DND-41 (cell line): ENCODE measurements around the gene RCBTB1.

ENCODE experiments used
- ATAC-seq: fragments of 200-7000 bp; cut with Tn5 transposase; 3 replicates; pipeline ENCODE4 v1.9.1; 2021; ENCODE audit warnings: low read depth; ENCODE audit not compliant: insufficient read depth
- DNase-seq: peaks from one replicate; pipeline ENCODE4 v3.0.0-alpha.2; 2020
- H2AFZ ChIP-seq: 2 replicates; pipeline ENCODE4 v1.6.0; 2012; ENCODE audit warnings: low read depth, low read length
- H3K27ac ChIP-seq: 2 replicates; pipeline ENCODE4 v1.5.1; 2012; ENCODE audit warnings: low read length, inconsistent platforms
- H3K27me3 ChIP-seq: fragments of 200-600 bp; sonication (generic); 2 replicates; pipeline ENCODE4 v1.6.0; 2012; ENCODE audit warnings: low read length, mild to moderate bottlenecking, inconsistent platforms; ENCODE audit not compliant: insufficient read depth, poor library complexity
- H3K36me3 ChIP-seq: 2 replicates; pipeline ENCODE4 v1.5.1; 2012; ENCODE audit warnings: low read length, inconsistent platforms; ENCODE audit not compliant: insufficient read depth
- H3K4me1 ChIP-seq: 2 replicates; pipeline ENCODE4 v1.5.1; 2012; ENCODE audit warnings: mild to moderate bottlenecking, low read length; ENCODE audit not compliant: insufficient read depth
- H3K4me2 ChIP-seq: 2 replicates; pipeline ENCODE4 v1.6.0; 2012; ENCODE audit warnings: mild to moderate bottlenecking, moderate library complexity, low read length, inconsistent platforms; ENCODE audit not compliant: insufficient read depth
- H3K4me3 ChIP-seq, 2 experiments: fragments of 200-600 bp in 1 of 2; shearing (Covaris generic) in 1 of 2; 2 replicates each; pipeline ENCODE4 v1.5.1; 2012 to 2016; ENCODE audit warnings: inconsistent platforms in 2 of 2, low read length in 2 of 2, mild to moderate bottlenecking in 2 of 2, low read depth in 1 of 2, moderate library complexity in 1 of 2
- H3K79me2 ChIP-seq: 2 replicates; pipeline ENCODE4 v1.6.0; 2012; ENCODE audit warnings: low read length, inconsistent platforms; ENCODE audit not compliant: insufficient read depth
- H3K9ac ChIP-seq: 2 replicates; pipeline ENCODE4 v1.6.0; 2012; ENCODE audit warnings: low read depth, mild to moderate bottlenecking, inconsistent platforms, low read length, moderate library complexity
- H3K9me3 ChIP-seq: 2 replicates; pipeline ENCODE4 v1.5.1; 2012; ENCODE audit warnings: low read length, moderate library complexity, mild to moderate bottlenecking, inconsistent platforms; ENCODE audit not compliant: insufficient read depth, severe bottlenecking
- H4K20me1 ChIP-seq: 2 replicates; pipeline ENCODE4 v1.6.0; 2012; ENCODE audit warnings: low read length; ENCODE audit not compliant: insufficient read depth
- EZH2 ChIP-seq: IDR thresholded peaks from 3 replicates; pipeline ENCODE4 v1.6.1; 2012; ENCODE audit warnings: borderline replicate concordance, low read depth, mild to moderate bottlenecking, moderate library complexity, low read length, inconsistent platforms; ENCODE audit not compliant: severe bottlenecking
- TF ChIP-seq, protein P1 (sequence below): IDR thresholded peaks from 2 replicates; pipeline ENCODE4 v1.5.1; 2012; ENCODE audit warnings: borderline replicate concordance, low read length, moderate library complexity, mild to moderate bottlenecking; ENCODE audit not compliant: poor library complexity, severe bottlenecking; ENCODE audit errors: extremely low read depth

RCBTB1 gene

DNA sequence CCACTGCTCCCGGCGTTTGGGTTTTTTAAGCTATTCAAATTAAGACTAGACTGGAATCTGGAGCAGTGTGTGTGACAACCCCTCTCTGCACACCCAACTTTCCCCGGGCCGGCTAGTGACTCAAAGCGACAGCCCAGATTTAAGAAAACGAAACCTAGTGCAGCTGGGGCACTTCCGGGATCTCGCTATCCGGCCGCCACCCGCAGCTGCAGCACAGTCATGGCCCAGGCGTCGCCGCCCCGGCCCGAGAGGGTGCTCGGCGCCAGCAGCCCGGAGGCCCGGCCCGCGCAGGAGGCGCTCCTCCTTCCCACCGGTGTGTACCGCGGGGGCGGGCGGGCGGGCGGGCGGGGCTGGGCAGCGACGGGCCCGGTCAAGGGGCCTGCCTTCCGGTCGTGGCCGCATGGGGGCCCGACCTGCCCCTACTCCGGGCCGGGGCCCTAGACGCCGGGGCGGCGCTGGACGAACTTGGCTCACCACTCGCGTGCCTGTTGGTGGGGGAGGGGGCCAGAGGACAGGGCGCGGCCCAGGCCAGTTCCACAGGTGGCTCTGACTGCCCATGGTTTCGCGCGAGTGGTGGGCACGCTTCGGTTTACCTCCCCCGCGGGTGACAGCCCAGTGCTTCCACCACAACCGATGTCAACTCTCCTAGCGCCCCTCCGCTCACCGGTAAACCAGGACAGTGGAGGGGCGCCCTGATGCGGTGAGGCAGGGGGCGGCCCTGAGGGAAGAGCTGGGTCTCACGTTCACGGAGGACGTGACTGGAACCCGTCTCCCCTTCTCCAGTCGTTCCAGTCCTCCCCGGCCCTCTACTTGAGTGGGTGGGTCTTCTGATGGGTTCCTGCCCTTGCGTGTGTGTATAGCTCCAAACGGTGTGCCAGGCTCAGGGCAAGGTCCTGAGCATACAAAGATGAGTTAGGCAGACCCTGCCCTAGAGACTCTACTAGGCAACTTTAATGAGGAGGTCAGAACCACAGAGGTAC, 89.3 kb downstream of the RCBTB1 start, which contains the start of gene PHF11:
Gene PHF11, plus strand, starts transcription at position 171 of the 980 bp plus-strand sequence. Its CDS starts 49 bp downstream, at position 220.
- peak; percentile 87 for ATAC-seq
- H3K9ac ChIP-seq: peak within 1 kb of the TSS; percentile 60
- H3K9me3 ChIP-seq: no peaks in the 10 kb centered on the region
- H4K20me1 ChIP-seq: no peaks in the 10 kb centered on the region
- H3K27me3 ChIP-seq: no peaks in the 10 kb centered on the region
- peaks cover 12% of the 10 kb centered on the region for H3K79me2 ChIP-seq
- H3K4me3 ChIP-seq: peak within 1 kb of the TSS; percentile 66 to 71
- peak within 1 kb of the TSS; percentile 85 for H2AFZ ChIP-seq
- H3K27ac ChIP-seq: peak within 1 kb of the TSS; percentile 83
- peak within 1 kb of the TSS; percentile 91 for H3K4me2 ChIP-seq
- peak; percentile 90 for DNase-seq
- H3K36me3 ChIP-seq: peaks cover 29% of the 10 kb centered on the region
- TF ChIP-seq, protein P1, sequence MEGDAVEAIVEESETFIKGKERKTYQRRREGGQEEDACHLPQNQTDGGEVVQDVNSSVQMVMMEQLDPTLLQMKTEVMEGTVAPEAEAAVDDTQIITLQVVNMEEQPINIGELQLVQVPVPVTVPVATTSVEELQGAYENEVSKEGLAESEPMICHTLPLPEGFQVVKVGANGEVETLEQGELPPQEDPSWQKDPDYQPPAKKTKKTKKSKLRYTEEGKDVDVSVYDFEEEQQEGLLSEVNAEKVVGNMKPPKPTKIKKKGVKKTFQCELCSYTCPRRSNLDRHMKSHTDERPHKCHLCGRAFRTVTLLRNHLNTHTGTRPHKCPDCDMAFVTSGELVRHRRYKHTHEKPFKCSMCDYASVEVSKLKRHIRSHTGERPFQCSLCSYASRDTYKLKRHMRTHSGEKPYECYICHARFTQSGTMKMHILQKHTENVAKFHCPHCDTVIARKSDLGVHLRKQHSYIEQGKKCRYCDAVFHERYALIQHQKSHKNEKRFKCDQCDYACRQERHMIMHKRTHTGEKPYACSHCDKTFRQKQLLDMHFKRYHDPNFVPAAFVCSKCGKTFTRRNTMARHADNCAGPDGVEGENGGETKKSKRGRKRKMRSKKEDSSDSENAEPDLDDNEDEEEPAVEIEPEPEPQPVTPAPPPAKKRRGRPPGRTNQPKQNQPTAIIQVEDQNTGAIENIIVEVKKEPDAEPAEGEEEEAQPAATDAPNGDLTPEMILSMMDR: peak; percentile 28
- no peak for TF ChIP-seq EZH2
- H3K4me1 ChIP-seq: peaks cover 38% of the 10 kb centered on the region

DNA sequence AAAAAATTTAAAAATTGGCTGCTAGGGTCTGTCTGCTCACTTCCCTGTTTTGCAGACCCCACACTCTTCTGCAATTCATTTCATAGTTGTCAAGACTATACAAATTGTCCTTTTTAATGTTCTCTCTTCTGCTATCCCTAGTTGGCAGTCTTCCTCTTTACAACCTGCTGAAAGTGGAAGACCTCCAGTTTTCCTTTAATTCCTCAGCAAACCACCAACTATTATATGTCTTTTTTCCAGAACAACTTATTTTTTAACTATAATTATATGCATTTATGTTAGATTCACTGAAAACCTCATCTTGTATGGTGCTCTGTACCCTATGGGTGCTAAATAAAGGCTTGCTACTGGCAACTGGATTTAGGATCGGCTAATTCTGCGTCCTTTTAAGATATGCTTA, 90.7 kb downstream of the RCBTB1 start:
- Histone ChIP-seq H3K9ac (peak overlapping the region; percentile 60), H4K20me1 (no peaks in the 10 kb centered on the region), H3K79me2 (peaks cover 12% of the 10 kb centered on the region), H3K4me3 (peak overlapping the region; percentile 66 to 71; a peak in 3 of 4 replicates), H3K36me3 (peaks cover 26% of the 10 kb centered on the region), H2AFZ (peak overlapping the region; percentile 85), H3K9me3 (no peaks in the 10 kb centered on the region), H3K4me2 (peak overlapping the region; percentile 91), H3K27ac (peak overlapping the region; percentile 53), H3K27me3 (no peaks in the 10 kb centered on the region), H3K4me1 (peaks cover 38% of the 10 kb centered on the region)
- ATAC-seq (no peak), DNase-seq (no peak)
- no peak for TF ChIP-seq EZH2
- TF ChIP-seq, protein P1: peak; percentile 45

DNA sequence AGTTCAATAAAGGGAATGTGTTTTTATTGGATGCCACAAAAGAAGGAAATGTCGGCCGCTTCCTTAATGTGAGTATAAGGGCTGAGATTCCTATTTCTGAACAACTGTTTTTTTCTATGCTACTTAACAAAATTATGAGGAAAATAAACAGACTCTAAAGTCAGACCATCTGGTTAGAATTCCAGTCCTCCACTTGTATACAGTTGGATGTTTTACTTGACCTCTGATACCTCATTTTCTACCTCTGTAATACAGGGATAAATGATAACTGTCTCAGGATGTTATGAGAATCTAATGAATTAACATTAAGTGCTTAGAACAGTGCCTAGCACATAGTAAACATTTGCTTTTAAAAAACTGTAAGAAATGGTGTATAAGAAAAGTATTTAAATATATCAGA, 96.8 kb downstream of the RCBTB1 start:
- H3K36me3 ChIP-seq: peaks cover 34% of the 10 kb centered on the region
- no peak overlapping the region for H3K9ac ChIP-seq
- no peaks in the 10 kb centered on the region for H3K9me3 ChIP-seq
- no peaks in the 10 kb centered on the region for H4K20me1 ChIP-seq
- no peaks in the 10 kb centered on the region for H3K79me2 ChIP-seq
- DNase-seq: no peak
- H3K27ac ChIP-seq: no peak overlapping the region
- H3K4me1 ChIP-seq: peaks cover 4% of the 10 kb centered on the region
- no peak overlapping the region for H2AFZ ChIP-seq
- H3K4me2 ChIP-seq: no peak overlapping the region
- TF ChIP-seq, protein P1: no peak
- no peak for TF ChIP-seq EZH2
- H3K4me3 ChIP-seq: no peak overlapping the region
- ATAC-seq: no peak
- no peaks in the 10 kb centered on the region for H3K27me3 ChIP-seq
